Ovary (tissue), 9 donors: ENCODE data around the gene SLC7A1. TPM values are rescaled to one million over a fixed set of nuclear protein-coding genes. Genes with fewer than 3 reads are reported as not detected.

Experiments used
- DNase-seq, 5 donors: peaks; one replicate each; pipeline ENCODE4 v3.0.0-alpha.2; 2019 to 2020
- H3K27ac ChIP-seq, 2 donors: fragments of 200-600 bp; one replicate each; pipeline versions ENCODE4 v1.5.1 to v1.8.0; 2019 to 2022
- H3K27me3 ChIP-seq: fragments of 200-600 bp; one replicate; pipeline ENCODE4 v1.8.0; 2022
- H3K36me3 ChIP-seq: fragments of 200-600 bp; sonication (generic); one replicate; pipeline ENCODE4 v1.5.1; 2019
- H3K4me1 ChIP-seq: one replicate; pipeline ENCODE4 v1.8.1; 2013; ENCODE audit warnings: mild to moderate bottlenecking, moderate library complexity; ENCODE audit not compliant: insufficient read depth
- H3K4me3 ChIP-seq: fragments of 200-600 bp; sonication (generic); one replicate; pipeline ENCODE4 v1.5.1; 2017
- H3K9me3 ChIP-seq, 2 donors: fragments of 200-600 bp in 1 of 2; sonication (generic) in 1 of 2; one replicate each; pipeline versions ENCODE4 v1.5.1 to v1.8.1; 2013 to 2019; ENCODE audit warnings: mild to moderate bottlenecking in 1 of 2, moderate library complexity in 1 of 2
- EP300 ChIP-seq: sonication (generic); formaldehyde crosslinking; IDR thresholded peaks from one replicate; pipeline ENCODE4 v1.6.1; 2017; ENCODE audit warnings: antibody characterized with exemption
- POLR2A ChIP-seq: fragments of 450-650 bp; IDR thresholded peaks from one replicate; pipeline ENCODE4 v1.6.1; 2017; ENCODE audit warnings: antibody characterized with exemption, mild to moderate bottlenecking, moderate library complexity
- WGBS, 3 donors: extraction: QIAGEN DNeasy Blood & Tissue Kit in 1 of 3; methylation state at CpG; one replicate each; pipeline versions ENCODE4 v1.1.5 to v1.1.7; 2013 to 2017; 5-methylcytosine and 5-hydroxymethylcytosine counted together
- intact Hi-C, 4 donors: fragments of 100-400 bp; cut with DNase I; formaldehyde crosslinking; loops; one replicate each; pipeline versions ENCODE4 v1.11.0 to v1.15.1; 2022 to 2023
- polyA plus RNA-seq, 2 donors: library from polyadenylated mRNA; stranded (reverse); fragments of 200-250 nt in 1 of 2; fragments of 350-450 nt in 1 of 2; fragmentation: Illumina TruSeq in 1 of 2; extraction: RNeasy Lipid Tissue Mini Kit (QIAGEN cat#74804) in 1 of 2; gene quantifications; one replicate each; pipeline ENCODE4 v1.2.3, GENCODE V29; 2013 to 2014
- total RNA-seq, 7 donors: library from RNA; depleted of rRNA in 2 of 7; stranded (reverse); fragments of >200 nt in 2 of 7; fragmentation: NEBNext Ultra II Directional in 3 of 7; extraction: Animal tissue kit (Norgen Biotek cat#: 25700) in 3 of 7; gene quantifications; one replicate each; pipeline versions ENCODE4 v1.1.0 to v1.2.4, GENCODE V29; 2016 to 2023
- TF ChIP-seq, protein P1 (sequence below), 3 donors: fragments of 450-650 bp in 2 of 3; fragments of 200-600 bp in 1 of 3; IDR thresholded peaks; one replicate each; pipeline versions ENCODE4 v1.5.1 to v1.8.0; 2016 to 2022; ENCODE audit warnings: antibody characterized with exemption in 3 of 3, mild to moderate bottlenecking in 1 of 3
- donor health status: DM: no; HTN: no; CAD: no; lungs with moderate emphysema.
- donor health status: DM: no; HTN: no; CAD: no.
- donor health status: Bipolar disorder and iron deficiency.
- donor health status: DM: yes; HTN: yes; CAD: no.
- donor health status: DM: no; HTN: no; CAD: no.
- donor health status: DM: yes; HTN: yes; CAD: no.

SLC7A1 gene
- total and polyA plus RNA-seq, 9 donors: 3.3 to 98.7 (median 14.0) TPM

DNA sequence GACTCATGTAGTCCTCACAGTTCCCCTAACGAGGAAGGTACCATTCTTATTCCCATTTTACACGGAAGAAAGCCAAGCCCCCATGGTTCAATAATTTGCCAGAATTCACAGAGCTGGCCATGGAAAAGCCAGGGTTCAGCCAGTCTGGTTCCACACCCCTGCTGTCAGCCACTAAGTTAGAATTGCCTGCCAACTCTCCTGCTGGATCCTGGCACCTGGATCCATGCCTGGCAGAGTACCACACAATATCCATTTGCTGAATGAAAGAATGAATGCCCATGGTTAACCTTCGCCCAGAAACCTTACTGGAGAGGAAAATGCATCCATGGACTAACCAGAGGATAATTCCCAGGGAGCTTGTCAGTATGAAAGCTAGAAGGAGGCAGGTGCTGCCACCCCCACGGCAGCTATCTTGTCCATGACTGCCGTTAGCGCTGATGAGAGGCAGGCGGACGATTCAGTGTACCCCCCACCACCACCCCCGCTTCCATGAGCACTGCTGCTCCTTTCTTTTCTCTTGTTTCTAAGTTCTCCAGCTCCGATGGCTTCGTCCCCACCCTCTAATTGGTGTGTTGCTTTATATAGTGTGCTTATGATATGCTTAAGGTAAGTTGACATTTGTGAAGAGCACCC, 114.5 kb downstream of the SLC7A1 start:
- H3K27me3 ChIP-seq: no peaks in the 10 kb centered on the region
- H3K36me3 ChIP-seq: no peaks in the 10 kb centered on the region
- 72 to 82% (median 75%) methylated on average over 11 of the region's 11 CpGs for WGBS, 3 donors
- no peak overlapping the region for H3K4me3 ChIP-seq
- no peaks in the 10 kb centered on the region for H3K9me3 ChIP-seq
- intact Hi-C loops: no loop called here
- H3K4me1 ChIP-seq: peaks cover 8% of the 10 kb centered on the region
- H3K27ac ChIP-seq: no peak overlapping the region
- TF ChIP-seq, protein P1, sequence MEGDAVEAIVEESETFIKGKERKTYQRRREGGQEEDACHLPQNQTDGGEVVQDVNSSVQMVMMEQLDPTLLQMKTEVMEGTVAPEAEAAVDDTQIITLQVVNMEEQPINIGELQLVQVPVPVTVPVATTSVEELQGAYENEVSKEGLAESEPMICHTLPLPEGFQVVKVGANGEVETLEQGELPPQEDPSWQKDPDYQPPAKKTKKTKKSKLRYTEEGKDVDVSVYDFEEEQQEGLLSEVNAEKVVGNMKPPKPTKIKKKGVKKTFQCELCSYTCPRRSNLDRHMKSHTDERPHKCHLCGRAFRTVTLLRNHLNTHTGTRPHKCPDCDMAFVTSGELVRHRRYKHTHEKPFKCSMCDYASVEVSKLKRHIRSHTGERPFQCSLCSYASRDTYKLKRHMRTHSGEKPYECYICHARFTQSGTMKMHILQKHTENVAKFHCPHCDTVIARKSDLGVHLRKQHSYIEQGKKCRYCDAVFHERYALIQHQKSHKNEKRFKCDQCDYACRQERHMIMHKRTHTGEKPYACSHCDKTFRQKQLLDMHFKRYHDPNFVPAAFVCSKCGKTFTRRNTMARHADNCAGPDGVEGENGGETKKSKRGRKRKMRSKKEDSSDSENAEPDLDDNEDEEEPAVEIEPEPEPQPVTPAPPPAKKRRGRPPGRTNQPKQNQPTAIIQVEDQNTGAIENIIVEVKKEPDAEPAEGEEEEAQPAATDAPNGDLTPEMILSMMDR (IDR thresholded peaks at IDR 0.05): no peak
- TF ChIP-seq EP300 (no peak), POLR2A (no peak)
- no peak for DNase-seq

DNA sequence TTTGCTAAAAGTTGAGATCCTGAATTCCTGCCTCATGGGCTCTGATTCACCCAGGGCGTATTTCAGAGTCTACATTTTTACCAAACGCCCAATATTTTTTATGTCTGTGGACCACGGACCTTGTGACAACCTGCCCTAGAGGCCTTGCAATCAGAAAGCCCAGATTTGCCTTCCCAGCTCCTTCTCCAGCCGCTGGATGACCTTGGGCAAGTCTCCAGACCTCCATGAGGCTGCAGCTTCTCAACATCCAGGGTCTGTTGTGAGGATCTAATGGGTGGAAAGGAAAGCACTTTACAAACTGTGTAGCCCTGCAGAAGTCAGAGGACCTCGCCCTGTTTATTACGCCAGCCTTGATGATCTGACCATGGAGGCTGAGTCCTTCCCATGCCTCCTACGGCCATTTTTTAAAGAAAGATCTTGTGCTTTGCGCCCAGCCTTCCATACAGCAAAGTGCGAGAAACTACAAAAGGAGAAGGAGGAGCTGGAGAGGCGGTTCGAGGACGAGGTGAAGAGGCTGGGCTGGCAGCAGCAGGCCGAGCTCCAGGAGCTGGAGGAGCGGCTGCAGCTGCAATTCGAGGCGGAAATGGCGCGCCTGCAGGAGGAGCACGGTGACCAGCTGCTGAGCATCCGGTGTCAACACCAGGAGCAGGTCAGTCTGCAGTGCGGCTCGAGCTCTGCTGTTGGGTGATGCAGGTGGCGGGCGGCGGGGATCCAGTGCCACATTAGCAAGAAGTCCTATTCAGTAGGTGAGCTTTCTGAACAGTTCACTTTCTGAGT, 115.6 kb downstream of the SLC7A1 start:
- WGBS, 3 donors: 9 to 33% (median 11%) methylated on average over 25 of the region's 25 CpGs

DNA sequence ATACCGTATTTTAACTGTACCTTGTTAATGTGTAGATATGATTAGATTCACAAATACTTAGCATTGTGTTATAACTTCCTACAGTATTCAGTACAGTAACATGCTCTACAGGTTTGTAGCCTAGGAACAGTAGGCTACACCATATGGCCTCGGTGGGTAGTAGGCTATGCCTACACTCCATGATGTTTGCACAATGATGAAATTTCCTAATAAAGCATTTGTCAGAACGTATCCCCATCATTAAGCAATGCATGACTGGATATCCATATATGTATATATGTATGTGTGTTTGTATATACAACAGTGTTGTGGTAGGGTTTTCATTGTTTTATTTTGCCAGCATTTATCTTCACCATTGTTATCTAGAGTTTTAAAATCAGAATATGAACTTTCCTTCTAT, 119.4 kb downstream of the SLC7A1 start:
- DNase-seq: no peak
- 90 to 94% (median 91%) methylated on average over 3 of the region's 3 CpGs for WGBS, 3 donors
- H3K27ac ChIP-seq: no peak overlapping the region
- peaks cover 7% of the 10 kb centered on the region for H3K4me1 ChIP-seq
- H3K36me3 ChIP-seq: no peaks in the 10 kb centered on the region
- no peak for TF ChIP-seq POLR2A
- no peak for TF ChIP-seq EP300
- TF ChIP-seq, protein P1 (IDR thresholded peaks at IDR 0.05): no peak
- intact Hi-C loops: no loop called here
- no peaks in the 10 kb centered on the region for H3K9me3 ChIP-seq
- no peak overlapping the region for H3K4me3 ChIP-seq
- no peaks in the 10 kb centered on the region for H3K27me3 ChIP-seq

More for the DNA sequence above, 115.6 kb downstream of the SLC7A1 start:
- intact Hi-C loops: no loop called here
- Histone ChIP-seq H3K4me1 (peaks cover 8% of the 10 kb centered on the region), H3K27me3 (no peaks in the 10 kb centered on the region), H3K36me3 (no peaks in the 10 kb centered on the region), H3K27ac (peak overlapping the region in 1 of 2 donors; percentile 20), H3K4me3 (no peak overlapping the region), H3K9me3 (no peaks in the 10 kb centered on the region)
- peak; percentile 67 to 83 (median 72) for DNase-seq
- no peak for TF ChIP-seq EP300
- TF ChIP-seq, protein P1 (IDR thresholded peaks at IDR 0.05): no peak
- no peak for TF ChIP-seq POLR2A

DNA sequence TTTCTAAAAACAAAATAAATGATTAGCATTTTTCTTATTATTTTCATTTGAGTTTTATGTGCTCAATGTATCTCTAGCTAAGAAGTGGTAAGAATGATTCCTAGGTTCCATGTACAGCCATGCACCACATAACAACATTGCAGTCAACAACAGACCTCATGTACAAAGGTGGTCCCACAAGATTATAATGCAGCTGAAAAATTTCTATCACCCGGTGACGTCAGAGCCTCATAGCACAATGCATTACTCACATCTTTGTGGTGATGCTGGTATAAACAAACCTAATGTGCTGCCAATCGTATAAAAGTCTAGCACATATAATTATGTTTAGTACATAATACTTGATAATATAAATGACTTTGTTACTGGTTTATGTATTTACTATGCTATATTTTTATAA, 120.5 kb downstream of the SLC7A1 start:
- Histone ChIP-seq H3K36me3 (no peaks in the 10 kb centered on the region), H3K9me3 (no peaks in the 10 kb centered on the region), H3K4me1 (peaks cover 4% of the 10 kb centered on the region), H3K4me3 (no peak overlapping the region), H3K27ac (no peak overlapping the region), H3K27me3 (no peaks in the 10 kb centered on the region)
- intact Hi-C loops: no loop called here
- no peak for DNase-seq
- TF ChIP-seq POLR2A (no peak), EP300 (no peak)
- TF ChIP-seq, protein P1 (IDR thresholded peaks at IDR 0.05): no peak
- WGBS, 3 donors: 86 to 88% (median 86%) methylated on average over 3 of the region's 3 CpGs
